Large intestine (tissue), 3 donors: ENCODE results near the gene MIA. TPM values are rescaled to one million over a fixed set of nuclear protein-coding genes. Genes with fewer than 3 reads are reported as not detected.
"Not testable (repeated sequence)": the region's sequence is repeated elsewhere in the genome, so short reads cannot be mapped to it uniquely, and the experiment has no call there.

ENCODE experiments used
- DNase-seq, 2 donors: peaks; one replicate each; pipeline versions ENCODE4 v3.0.0 to v3.0.0-alpha.2; 2013
- H3K27ac ChIP-seq: one replicate; pipeline ENCODE4 v1.5.1; 2013; ENCODE audit warnings: low read length
- H3K27me3 ChIP-seq: 2 replicates; pipeline ENCODE4 v1.6.1; 2013; ENCODE audit warnings: low read length; ENCODE audit not compliant: control insufficient read depth, insufficient read depth
- H3K36me3 ChIP-seq: 2 replicates; pipeline ENCODE4 v1.6.1; 2013; ENCODE audit warnings: low read length; ENCODE audit not compliant: control insufficient read depth, insufficient read depth
- H3K4me1 ChIP-seq: one replicate; pipeline ENCODE4 v1.6.1; 2013; ENCODE audit warnings: low read length; ENCODE audit not compliant: control insufficient read depth, insufficient read depth
- H3K4me3 ChIP-seq: one replicate; pipeline ENCODE4 v1.5.1; 2013; ENCODE audit warnings: low read length
- H3K9me3 ChIP-seq: one replicate; pipeline ENCODE4 v1.6.1; 2013; ENCODE audit warnings: mild to moderate bottlenecking, low read depth, low read length, moderate library complexity; ENCODE audit not compliant: control insufficient read depth
- WGBS: methylation state at CpG from one replicate; pipeline ENCODE4 v1.1.5; 2013; ENCODE audit warnings: low lambda C conversion rate; ENCODE audit not compliant: insufficient coverage; 5-methylcytosine and 5-hydroxymethylcytosine counted together
- polyA plus RNA-seq: library from polyadenylated mRNA; unstranded; fragments of 120-200 nt; gene quantifications from one replicate; pipeline ENCODE4 v1.2.1, GENCODE V29; 2013

MIA gene
- polyA plus RNA-seq, 1 donor = 6.2 TPM

DNA sequence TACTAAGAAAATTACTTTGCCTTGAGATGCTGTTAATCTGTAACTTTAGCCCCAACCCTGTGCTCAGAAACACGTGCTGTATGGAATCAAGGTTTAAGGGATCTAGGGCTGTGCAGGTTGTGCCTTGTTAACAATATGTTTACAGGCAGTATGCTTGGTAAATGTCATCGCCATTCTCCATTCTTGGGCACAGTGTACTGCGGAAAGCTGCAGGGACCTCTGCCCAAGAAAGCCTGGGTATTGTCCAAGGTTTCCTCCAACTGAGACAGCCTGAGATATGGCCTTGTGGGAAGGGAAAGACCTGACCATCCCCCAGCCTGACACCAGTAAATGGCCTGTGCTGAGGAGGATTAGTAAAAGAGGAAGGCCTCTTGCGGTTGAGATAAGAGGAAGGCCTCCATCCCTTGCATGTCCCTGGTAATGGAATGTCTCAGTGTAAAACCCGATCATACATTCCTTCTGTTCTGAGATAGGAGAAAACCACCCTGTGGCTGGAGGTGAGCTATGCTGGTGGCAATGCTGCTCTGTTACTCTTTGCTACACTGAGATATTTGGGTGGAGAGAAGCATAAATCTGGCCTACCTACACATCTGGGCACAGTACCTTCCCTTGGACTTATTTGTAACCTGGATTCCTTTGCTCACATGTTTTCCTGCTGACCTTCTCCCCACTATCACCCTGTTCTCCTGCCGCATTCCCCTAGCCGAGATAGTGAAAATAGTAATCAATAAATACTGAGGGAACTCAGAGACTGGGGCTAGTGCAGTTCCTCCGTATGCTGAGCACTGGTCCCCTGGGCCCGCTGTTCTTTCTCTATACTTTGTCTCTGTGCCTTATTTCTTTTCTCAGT, 47.6 kb downstream of the MIA start:
- Histone ChIP-seq H3K27ac (peak overlapping the region; percentile 95), H3K4me1 (peaks cover 32% of the 10 kb centered on the region)
- H3K4me3 ChIP-seq, H3K27me3 ChIP-seq, H3K9me3 ChIP-seq, H3K36me3 ChIP-seq: not testable (repeated sequence)
- DNase-seq = peak; percentile 54 to 80
- no CpG with 5 or more reads among the region's 9 CpGs for WGBS

DNA sequence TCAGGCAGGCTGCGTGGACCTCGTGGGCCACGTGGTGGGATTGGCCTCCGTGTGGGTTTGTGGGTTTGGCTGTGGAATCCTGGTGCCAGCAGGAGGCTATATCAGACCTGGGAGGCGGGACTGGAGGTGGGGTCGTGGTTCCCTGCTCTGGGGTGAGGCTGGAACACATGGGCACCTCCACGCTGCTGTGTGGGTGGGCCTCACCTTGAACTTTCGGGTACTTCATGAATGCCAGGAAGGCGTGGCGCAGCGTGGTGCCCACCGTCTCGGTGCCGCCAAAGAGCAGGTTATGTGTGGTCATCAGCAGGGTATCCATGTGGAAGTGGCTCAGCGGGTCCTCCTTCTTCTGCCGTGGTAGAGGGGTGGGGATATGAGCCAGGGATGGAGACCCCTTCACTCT, 49.6 kb downstream of the MIA start:
- WGBS = no CpG with 5 or more reads among the region's 16 CpGs
- DNase-seq, H3K36me3 ChIP-seq, H3K27ac ChIP-seq, H3K27me3 ChIP-seq, H3K9me3 ChIP-seq, H3K4me3 ChIP-seq: not testable (repeated sequence)
- peaks cover 23% of the 10 kb centered on the region for H3K4me1 ChIP-seq

GRCh38 chr19:40825460-40826095, 50.3 kb downstream of the MIA start:
- DNase-seq, H3K27me3 ChIP-seq, H3K9me3 ChIP-seq, H3K36me3 ChIP-seq, H3K27ac ChIP-seq, H3K4me3 ChIP-seq: not testable (repeated sequence)
- peaks cover 26% of the 10 kb centered on the region for H3K4me1 ChIP-seq
- no CpG with 5 or more reads among the region's 6 CpGs for WGBS

GRCh38 chr19:40826312-40826698, 51.0 kb downstream of the MIA start:
- not testable (repeated sequence) for H3K4me3 ChIP-seq, H3K27me3 ChIP-seq, H3K36me3 ChIP-seq, DNase-seq, H3K9me3 ChIP-seq, H3K27ac ChIP-seq
- WGBS = no CpG with 5 or more reads among the region's 14 CpGs
- H3K4me1 ChIP-seq = peaks cover 32% of the 10 kb centered on the region

- H3K36me3 ChIP-seq, H3K4me3 ChIP-seq, DNase-seq, H3K27me3 ChIP-seq, H3K9me3 ChIP-seq, H3K27ac ChIP-seq: not testable (repeated sequence)
- WGBS = no CpG with 5 or more reads among the region's 29 CpGs
- H3K4me1 ChIP-seq = peaks cover 35% of the 10 kb centered on the region
These were observed 51.5 kb downstream of the MIA start for GRCh38 chr19:40826699-40827385.

Other genes starting within 250 kb of the MIA start
- gene SHKBP1, start 198.6 kb upstream of the MIA start, polyA plus RNA-seq = 27.8 TPM
- 223 TPM for gene LTBP4, start 174.2 kb upstream of the MIA start, polyA plus RNA-seq
- 16.3 TPM for gene NUMBL, start 84.9 kb upstream of the MIA start, polyA plus RNA-seq
- 35.7 TPM for gene COQ8B, start 58.6 kb upstream of the MIA start, polyA plus RNA-seq
- gene ITPKC, start 58.4 kb upstream of the MIA start, polyA plus RNA-seq = 28.4 TPM
- gene ACTMAP, start 25.0 kb upstream of the MIA start, polyA plus RNA-seq = 16.6 TPM
- 65.7 TPM for gene SNRPA, start 24.3 kb upstream of the MIA start, polyA plus RNA-seq
- 19.2 TPM for gene RAB4B, start 2.7 kb downstream of the MIA start, polyA plus RNA-seq
- 61.6 TPM for gene EGLN2, start 23.7 kb downstream of the MIA start, polyA plus RNA-seq
- 0.07 TPM for gene CYP2A6, start 74.9 kb downstream of the MIA start, polyA plus RNA-seq
- 0.04 TPM for gene CYP2A7, start 106.7 kb downstream of the MIA start, polyA plus RNA-seq
- gene CYP2B6, start 215.8 kb downstream of the MIA start, polyA plus RNA-seq = 5.3 TPM